HCT116 (cell line): Measurements from ENCODE around the gene UBAC2. TPM values are rescaled to one million over a fixed set of nuclear protein-coding genes. Genes with fewer than 3 reads are reported as not detected.

Experiments
- ATAC-seq: fragments of 200-7000 bp; cut with Tn5 transposase; 2 replicates; pipeline ENCODE4 v1.9.1; 2020; ENCODE audit warnings: mild to moderate bottlenecking, moderate library complexity
- BruUV-seq: library from RNA; stranded (reverse); fragments of 400-500 nt; replicated peaks from 2 replicates; lab custom pipeline; 2021; lab: Mats Ljungman, UMichigan
- CTCF ChIA-PET: fragments of 300-600 bp; sonication (Branson Sonifier 250); formaldehyde crosslinking; loops from one replicate; lab custom pipeline; 2021; ENCODE audit warnings: antibody characterized with exemption; lab: Charles Lee
- POLR2A ChIA-PET: fragments of 300-600, 350-600 bp; sonication (Branson Sonifier 250); formaldehyde crosslinking; loops from one replicate; lab custom pipeline; 2021; ENCODE audit warnings: antibody characterized with exemption; lab: Charles Lee
- RAD21 ChIA-PET, 2 experiments: fragments of 300-600 bp; sonication (Branson Sonifier 250); formaldehyde crosslinking; loops; one replicate each; lab custom pipeline; 2023; ENCODE audit warnings: low total read pairs in 2 of 2; ENCODE audit not compliant: uncharacterized antibody in 2 of 2, unreplicated experiment in 2 of 2, low non-redundant PET in 1 of 2; lab: Charles Lee
- DNase-seq: peaks from one replicate; pipeline ENCODE4 v3.0.0-alpha.2; 2010; ENCODE audit warnings: low read depth, low spot score
- H2AFZ ChIP-seq: fragments of 200-600 bp; shearing (Covaris generic), sonication (generic); 2 replicates; pipeline ENCODE4 v1.6.1; 2017; ENCODE audit warnings: low read depth, mixed run types, mixed read lengths, antibody characterized with exemption, low read length; ENCODE audit not compliant: poor library complexity, severe bottlenecking
- H3K27ac ChIP-seq: 2 replicates; pipeline ENCODE4 v1.5.1; 2012; ENCODE audit warnings: low read depth, low read length
- H3K27me3 ChIP-seq: fragments of 200-600 bp; sonication (generic); 2 replicates; pipeline ENCODE4 v1.6.1; 2016; ENCODE audit warnings: mixed run types, low read length, mixed read lengths; ENCODE audit not compliant: insufficient read depth
- H3K36me3 ChIP-seq, 2 experiments: fragments of 200-500 bp in 1 of 2; fragments of 200-600 bp in 1 of 2; sonication (Bioruptor generic) in 1 of 2; sonication (generic) in 1 of 2; 2 replicates each; pipeline versions ENCODE4 v1.5.1 to v1.6.1; 2014 to 2016; ENCODE audit warnings: low read length in 2 of 2, inconsistent platforms in 1 of 2, mixed read lengths in 1 of 2, mixed run types in 1 of 2; ENCODE audit not compliant: insufficient read depth in 2 of 2, control insufficient read depth in 1 of 2
- H3K4me1 ChIP-seq, 2 experiments: fragments of 200-600 bp in 1 of 2; sonication (generic) in 1 of 2; 2 replicates each; pipeline versions ENCODE4 v1.5.1 to v1.6.1; 2012 to 2017; ENCODE audit warnings: low read length in 2 of 2, inconsistent platforms in 1 of 2, mild to moderate bottlenecking in 1 of 2, mixed read lengths in 1 of 2, mixed run types in 1 of 2, moderate library complexity in 1 of 2; ENCODE audit not compliant: insufficient read depth in 2 of 2, control insufficient read depth in 1 of 2
- H3K4me2 ChIP-seq: fragments of 200-600 bp; sonication (generic); 2 replicates; pipeline ENCODE4 v1.6.1; 2017; ENCODE audit warnings: mixed run types, low read length, mixed read lengths
- H3K4me3 ChIP-seq, 2 experiments: fragments of 200-600 bp in 1 of 2; sonication (generic) in 1 of 2; replicated peaks in 1 of 2; 2 replicates each; pipeline ENCODE4 v1.5.1; 2011 to 2016; ENCODE audit warnings: low read length in 2 of 2, control low read depth in 1 of 2, low read depth in 1 of 2, mild to moderate bottlenecking in 1 of 2, mixed read lengths in 1 of 2, mixed run types in 1 of 2
- H3K79me2 ChIP-seq: fragments of 200-600 bp; sonication (generic); 2 replicates; pipeline ENCODE4 v1.6.1; 2017; ENCODE audit warnings: mild to moderate bottlenecking, mixed run types, low read length, moderate library complexity, mixed read lengths; ENCODE audit not compliant: insufficient read depth
- H3K9ac ChIP-seq: fragments of 200-600 bp; sonication (generic); 2 replicates; pipeline ENCODE4 v1.6.1; 2016; ENCODE audit warnings: low read length, mixed read lengths
- H3K9me2 ChIP-seq: fragments of 200-600 bp; sonication (generic), shearing (Covaris generic); 2 replicates; pipeline ENCODE4 v1.6.1; 2017; ENCODE audit warnings: mixed run types, mild to moderate bottlenecking, moderate library complexity; ENCODE audit not compliant: insufficient read depth
- H3K9me3 ChIP-seq, 2 experiments: fragments of 200-500 bp in 1 of 2; fragments of 200-600 bp in 1 of 2; sonication (Bioruptor generic) in 1 of 2; sonication (generic) in 1 of 2; 2 replicates each; pipeline ENCODE4 v1.6.1; 2014 to 2017; ENCODE audit warnings: low read length in 2 of 2, mixed read lengths in 2 of 2, inconsistent platforms in 1 of 2, low read depth in 1 of 2, mild to moderate bottlenecking in 1 of 2, mixed run types in 1 of 2, moderate library complexity in 1 of 2; ENCODE audit not compliant: control insufficient read depth in 1 of 2, insufficient read depth in 1 of 2
- H4K20me1 ChIP-seq: fragments of 200-600 bp; sonication (generic), shearing (Covaris generic); 2 replicates; pipeline ENCODE4 v1.6.1; 2017; ENCODE audit warnings: mixed run types, mild to moderate bottlenecking, moderate library complexity; ENCODE audit not compliant: insufficient read depth
- ATF3 ChIP-seq: IDR thresholded peaks from 2 replicates; pipeline ENCODE4 v1.6.1; 2012
- CBX3 ChIP-seq: IDR thresholded peaks from 2 replicates; pipeline ENCODE4 v1.6.1; 2012; ENCODE audit warnings: low read depth
- CEBPB ChIP-seq: IDR thresholded peaks from 2 replicates; pipeline ENCODE4 v1.6.1; 2012; ENCODE audit warnings: low read depth
- CTCF ChIP-seq, 3 experiments: fragments of 200-600 bp in 1 of 3; sonication (generic) in 1 of 3; IDR thresholded peaks in 2 of 3; conservative IDR thresholded peaks in 1 of 3; 2 replicates each; pipeline ENCODE4 v1.5.1; 2012 to 2017; ENCODE audit warnings: low read depth in 2 of 3, low read length in 2 of 3, antibody characterized with exemption in 1 of 3, borderline replicate concordance in 1 of 3, control low read depth in 1 of 3, mild to moderate bottlenecking in 1 of 3, mixed read lengths in 1 of 3, mixed run types in 1 of 3, moderate library complexity in 1 of 3; ENCODE audit not compliant: insufficient read depth in 1 of 3
- ELF1 ChIP-seq: IDR thresholded peaks from 2 replicates; pipeline ENCODE4 v1.6.1; 2012; ENCODE audit warnings: low read depth, borderline replicate concordance
- EZH2 ChIP-seq: fragments of 200-600 bp; sonication (generic); IDR thresholded peaks from 2 replicates; pipeline ENCODE4 v1.6.1; 2017; ENCODE audit warnings: antibody characterized with exemption, mixed run types
- JUND ChIP-seq: IDR thresholded peaks from 2 replicates; pipeline ENCODE4 v1.6.1; 2012
- POLR2AphosphoS5 ChIP-seq: IDR thresholded peaks from 2 replicates; pipeline ENCODE4 v1.6.1; 2011; ENCODE audit warnings: mild to moderate bottlenecking, low read depth, low read length, moderate library complexity
- REST ChIP-seq: IDR thresholded peaks from 2 replicates; pipeline ENCODE4 v1.6.1; 2012; ENCODE audit warnings: low read depth
- SRF ChIP-seq: IDR thresholded peaks from 2 replicates; pipeline ENCODE4 v1.6.1; 2012; ENCODE audit warnings: low read depth
- TCF7L2 ChIP-seq: IDR thresholded peaks from 2 replicates; pipeline ENCODE4 v1.7.0; 2011; ENCODE audit warnings: borderline replicate concordance, inconsistent platforms; ENCODE audit not compliant: insufficient read depth, insufficient read length; ENCODE audit errors: extremely low read depth
- YY1 ChIP-seq: IDR thresholded peaks from 2 replicates; pipeline ENCODE4 v1.6.1; 2011; ENCODE audit warnings: low read length, low read depth, moderate library complexity, mild to moderate bottlenecking; ENCODE audit not compliant: insufficient replicate concordance; ENCODE audit errors: extremely low read depth
- ZBTB33 ChIP-seq: IDR thresholded peaks from 2 replicates; pipeline ENCODE4 v1.6.1; 2011; ENCODE audit warnings: mild to moderate bottlenecking, low read length, moderate library complexity; ENCODE audit not compliant: insufficient replicate concordance; ENCODE audit errors: extremely low read depth
- ZFX ChIP-seq: fragments of 450-650 bp; IDR thresholded peaks from 2 replicates; pipeline ENCODE4 v1.6.1; 2017
- ZNF274 ChIP-seq: fragments of 200-500 bp; sonication (Bioruptor generic); IDR thresholded peaks from 2 replicates; pipeline ENCODE4 v1.6.1; 2014; ENCODE audit warnings: mild to moderate bottlenecking, low read depth, low read length, inconsistent platforms
- intact Hi-C: fragments of 100-400 bp; cut with micrococcal nuclease; formaldehyde crosslinking; loops from 2 replicates; pipeline ENCODE4 v1.10.0; 2022
- total RNA-seq: library from RNA; stranded (reverse); gene quantifications from one replicate; pipeline ENCODE4 v1.2.1, GENCODE V29; 2021; ENCODE audit not compliant: unreplicated experiment

UBAC2 gene
- total RNA-seq, 1 experiment from 2014 or later = 67.4 TPM

GRCh38 chr13:99417201-99418102 lies 216.8 kb downstream of the UBAC2 start:
- no peaks in the 10 kb centered on the region for H3K9me2 ChIP-seq
- no peaks in the 10 kb centered on the region for H3K36me3 ChIP-seq
- H3K27me3 ChIP-seq = peaks cover 3% of the 10 kb centered on the region; the same call in 1 of the 2 replicates
- DNase-seq = no peak
- intact Hi-C loops = no loop called here
- no peaks in the 10 kb centered on the region; a peak in 1 of 4 replicates for H3K9me3 ChIP-seq
- H4K20me1 ChIP-seq = no peaks in the 10 kb centered on the region
- TF ChIP-seq TCF7L2 (no peak), ELF1 (no peak), YY1 (no peak), CEBPB (no peak), EZH2 (no peak), ZFX (no peak), ATF3 (no peak), SRF (no peak), REST (no peak), CBX3 (no peak), POLR2AphosphoS5 (no peak), CTCF (IDR thresholded peaks at IDR 0.05 in 2 of 3, conservative IDR thresholded peaks at IDR 0.05 in 1 of 3; ENCODE audit: borderline replicate concordance in 1 of 3, insufficient read depth in 1 of 3, low read depth in 2 of 3, low read length in 2 of 3) (no peak), JUND (no peak), ZNF274 (no peak), ZBTB33 (no peak)
- ChIA-PET CTCF (no interaction called here), RAD21 (no interaction called here), POLR2A (no interaction called here)
- H3K4me2 ChIP-seq = no peak overlapping the region
- H3K4me1 ChIP-seq = no peaks in the 10 kb centered on the region
- no TSS peak for BruUV-seq
- H2AFZ ChIP-seq = no peak overlapping the region
- no peak overlapping the region for H3K27ac ChIP-seq
- no peaks in the 10 kb centered on the region for H3K79me2 ChIP-seq
- no peak for ATAC-seq
- H3K4me3 ChIP-seq = no peak overlapping the region
- no peak overlapping the region for H3K9ac ChIP-seq
